ENCODE data around the gene TMCC2.

Gene TMCC2

GRCh38 chr1:205298191-205298994 is 70.6 kb downstream of the TMCC2 start:
- DNase-seq (ENCODE audit: insufficient read length, low spot score) (peak; percentile 86), FAIRE-seq (peak; percentile 49)

GRCh38 chr1:205300149-205300548 is 72.4 kb downstream of the TMCC2 start:
- DNase-seq (ENCODE audit: insufficient read length, low spot score): no peak
- no peak for FAIRE-seq

- DNase-seq (ENCODE audit: insufficient read length, low spot score) (peak; percentile 93), FAIRE-seq (peak; percentile 85)
Measured at GRCh38 chr1:205301205-205301821, 73.6 kb downstream of the TMCC2 start.

GRCh38 chr1:205301842-205302588 is 74.3 kb downstream of the TMCC2 start:
- FAIRE-seq (no peak), DNase-seq (ENCODE audit: insufficient read length, low spot score) (no peak)

- no peak for DNase-seq (ENCODE audit: insufficient read length, low spot score)
- FAIRE-seq: no peak
Measured at GRCh38 chr1:205303247-205303888, 75.6 kb downstream of the TMCC2 start.

- DNase-seq (ENCODE audit: insufficient read length, low spot score) (no peak), FAIRE-seq (no peak)
Measured at GRCh38 chr1:205304046-205304694, 76.4 kb downstream of the TMCC2 start.

GRCh38 chr1:205304695-205305070 is 76.9 kb downstream of the TMCC2 start:
- no peak for DNase-seq (ENCODE audit: insufficient read length, low spot score)
- no peak for FAIRE-seq

- FAIRE-seq (no peak), DNase-seq (ENCODE audit: insufficient read length, low spot score) (no peak)
Measured at GRCh38 chr1:205306929-205307566, 79.3 kb downstream of the TMCC2 start.

GRCh38 chr1:205309741-205310140 is 82.0 kb downstream of the TMCC2 start:
- FAIRE-seq (no peak), DNase-seq (ENCODE audit: insufficient read length, low spot score) (no peak)

GRCh38 chr1:205310976-205311704 is 83.4 kb downstream of the TMCC2 start:
- FAIRE-seq: no peak

GRCh38 chr1:205312866-205313562 is 85.3 kb downstream of the TMCC2 start:
- no peak for FAIRE-seq
- DNase-seq (ENCODE audit: insufficient read length, low spot score): no peak

More at GRCh38 chr1:205310976-205311704, 83.4 kb downstream of the TMCC2 start:
- no peak for DNase-seq (ENCODE audit: insufficient read length, low spot score)

GRCh38 chr1:205313563-205314308 is 86.0 kb downstream of the TMCC2 start:
- DNase-seq (ENCODE audit: insufficient read length, low spot score) (no peak), FAIRE-seq (no peak)

GRCh38 chr1:205315008-205315618 is 87.4 kb downstream of the TMCC2 start:
- FAIRE-seq (no peak), DNase-seq (ENCODE audit: insufficient read length, low spot score) (no peak)

GRCh38 chr1:205316161-205316566 is 88.4 kb downstream of the TMCC2 start:
- DNase-seq (ENCODE audit: insufficient read length, low spot score) (no peak), FAIRE-seq (no peak)

GRCh38 chr1:205317311-205317917 is 89.7 kb downstream of the TMCC2 start:
- DNase-seq (ENCODE audit: insufficient read length, low spot score): no peak
- no peak for FAIRE-seq

GRCh38 chr1:205318231-205318991 is 90.7 kb downstream of the TMCC2 start:
- no peak for DNase-seq (ENCODE audit: insufficient read length, low spot score)
- no peak for FAIRE-seq

Measured in HTR-8/SVneo (cell line).